Fibroblast of gingiva (primary cell): Measurements from ENCODE around the gene L3MBTL3.

Experiments used
- DNase-seq: peaks from one replicate; pipeline ENCODE4 v3.0.0-alpha.2; 2011; ENCODE audit warnings: low read depth

The L3MBTL3 gene

GRCh38 chr6:130183271-130184222 is 165.2 kb downstream of the L3MBTL3 start:
- DNase-seq: no peak

GRCh38 chr6:130185658-130186057 is 167.3 kb downstream of the L3MBTL3 start:
- no peak for DNase-seq

- DNase-seq: no peak
Observed at GRCh38 chr6:130187335-130188206, 169.2 kb downstream of the L3MBTL3 start.

GRCh38 chr6:130188207-130188899 is 170.0 kb downstream of the L3MBTL3 start:
- DNase-seq: no peak

GRCh38 chr6:130189531-130190397 is 171.4 kb downstream of the L3MBTL3 start:
- no peak for DNase-seq
